Measurements from ENCODE around the gene ABHD2.

- TF ChIP-seq, protein P1, sequence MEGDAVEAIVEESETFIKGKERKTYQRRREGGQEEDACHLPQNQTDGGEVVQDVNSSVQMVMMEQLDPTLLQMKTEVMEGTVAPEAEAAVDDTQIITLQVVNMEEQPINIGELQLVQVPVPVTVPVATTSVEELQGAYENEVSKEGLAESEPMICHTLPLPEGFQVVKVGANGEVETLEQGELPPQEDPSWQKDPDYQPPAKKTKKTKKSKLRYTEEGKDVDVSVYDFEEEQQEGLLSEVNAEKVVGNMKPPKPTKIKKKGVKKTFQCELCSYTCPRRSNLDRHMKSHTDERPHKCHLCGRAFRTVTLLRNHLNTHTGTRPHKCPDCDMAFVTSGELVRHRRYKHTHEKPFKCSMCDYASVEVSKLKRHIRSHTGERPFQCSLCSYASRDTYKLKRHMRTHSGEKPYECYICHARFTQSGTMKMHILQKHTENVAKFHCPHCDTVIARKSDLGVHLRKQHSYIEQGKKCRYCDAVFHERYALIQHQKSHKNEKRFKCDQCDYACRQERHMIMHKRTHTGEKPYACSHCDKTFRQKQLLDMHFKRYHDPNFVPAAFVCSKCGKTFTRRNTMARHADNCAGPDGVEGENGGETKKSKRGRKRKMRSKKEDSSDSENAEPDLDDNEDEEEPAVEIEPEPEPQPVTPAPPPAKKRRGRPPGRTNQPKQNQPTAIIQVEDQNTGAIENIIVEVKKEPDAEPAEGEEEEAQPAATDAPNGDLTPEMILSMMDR (IDR thresholded peaks at IDR 0.05): no peak
- TF ChIP-seq POLR2A (IDR thresholded peaks at IDR 0.05): no peak
These were observed 5.3 kb downstream of the ABHD2 start for GRCh38 chr15:89093509-89093908.
